DMS 273 (cell line): ENCODE measurements around the gene PCDH15.

Experiments
- DNase-seq: peaks from one replicate; lab custom pipeline; 2025; ENCODE audit not compliant: unreplicated experiment; lab: John Stamatoyannopoulos, UW

PCDH15 gene

DNA sequence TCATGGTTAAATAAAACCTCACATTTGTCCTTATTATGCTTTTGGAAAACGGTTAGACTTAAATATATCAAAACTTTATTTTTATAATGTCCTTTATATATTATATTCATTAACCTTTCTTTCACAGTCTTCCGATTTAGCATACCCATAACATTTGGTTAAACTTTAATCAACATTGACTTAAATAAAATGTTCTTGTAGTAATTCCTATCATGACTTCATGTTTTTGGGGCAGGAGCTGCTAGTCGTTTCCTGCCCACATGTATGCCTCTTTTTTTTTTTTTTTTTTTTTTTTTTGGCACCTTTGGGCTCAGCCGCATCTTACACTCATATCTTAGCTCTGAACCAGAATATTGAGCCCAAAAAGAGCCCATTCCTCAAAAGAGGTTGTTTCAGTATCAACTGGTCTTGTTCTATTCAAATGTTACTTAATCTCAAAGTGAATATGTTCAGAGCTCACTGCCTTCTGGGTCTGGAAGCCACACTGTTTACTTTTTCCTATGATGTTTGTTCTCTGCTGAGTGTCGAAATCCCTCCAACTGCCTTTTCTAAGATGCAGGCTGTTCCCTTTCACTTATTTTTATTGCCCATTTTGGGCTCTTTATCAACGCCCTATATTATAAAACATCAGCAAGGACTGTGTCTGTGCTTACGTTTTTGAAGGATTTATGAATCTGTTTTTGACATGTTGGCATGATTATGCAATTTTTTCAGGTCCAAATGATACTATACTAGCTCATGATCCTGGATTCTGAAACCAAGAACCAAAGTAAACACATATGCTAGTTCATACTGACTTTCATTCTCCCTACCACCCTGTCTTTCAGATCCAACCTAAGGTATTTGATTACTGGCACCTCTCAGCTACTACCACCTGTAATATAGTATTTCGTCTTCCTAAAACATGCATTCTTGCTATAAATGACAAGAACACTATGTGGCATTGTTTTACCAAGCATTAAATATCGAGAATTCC is 914.4 kb downstream of the PCDH15 start:
- no peak for DNase-seq

DNA sequence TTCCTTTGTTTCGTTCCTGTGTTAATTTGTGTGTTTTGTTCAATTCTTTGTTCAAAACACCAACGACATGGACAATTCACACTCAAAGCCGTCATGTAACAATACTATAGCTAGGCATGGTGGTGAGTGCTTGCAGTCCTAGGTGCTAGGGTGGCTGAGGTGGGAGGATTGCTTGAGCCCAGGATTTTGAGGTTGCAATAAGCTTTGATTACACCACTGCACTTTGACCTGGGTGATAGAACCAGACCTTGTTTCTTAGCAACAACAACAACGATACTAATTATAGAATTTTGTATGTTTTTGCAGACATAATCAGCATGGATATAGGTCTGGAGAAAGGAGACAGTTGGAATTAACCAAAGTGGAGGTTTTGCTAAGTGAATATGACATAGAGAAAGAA is 936.2 kb downstream of the PCDH15 start:
- DNase-seq: no peak

- no peak for DNase-seq
Measured at GRCh38 chr10:53852450-53853175, 948.4 kb downstream of the PCDH15 start.

DNA sequence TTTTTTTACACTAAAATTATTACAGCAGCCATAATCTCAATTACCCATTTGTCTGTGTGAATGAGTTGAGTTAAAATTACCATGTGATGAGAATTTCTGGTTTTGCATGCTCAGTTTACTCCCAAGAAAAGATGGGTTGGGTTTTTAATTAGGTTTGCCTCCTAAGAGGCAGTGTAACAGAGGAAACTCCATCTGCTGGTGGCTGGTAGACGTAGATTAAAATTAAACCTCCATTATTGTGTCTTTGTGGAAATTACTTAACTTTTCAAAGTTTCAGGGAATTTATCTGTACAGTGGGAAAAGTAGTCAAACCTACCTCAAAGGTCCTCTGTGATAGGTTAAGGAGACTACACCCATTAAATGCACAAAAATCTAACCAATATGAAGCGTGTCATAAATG is 954.2 kb downstream of the PCDH15 start:
- DNase-seq: no peak

DNA sequence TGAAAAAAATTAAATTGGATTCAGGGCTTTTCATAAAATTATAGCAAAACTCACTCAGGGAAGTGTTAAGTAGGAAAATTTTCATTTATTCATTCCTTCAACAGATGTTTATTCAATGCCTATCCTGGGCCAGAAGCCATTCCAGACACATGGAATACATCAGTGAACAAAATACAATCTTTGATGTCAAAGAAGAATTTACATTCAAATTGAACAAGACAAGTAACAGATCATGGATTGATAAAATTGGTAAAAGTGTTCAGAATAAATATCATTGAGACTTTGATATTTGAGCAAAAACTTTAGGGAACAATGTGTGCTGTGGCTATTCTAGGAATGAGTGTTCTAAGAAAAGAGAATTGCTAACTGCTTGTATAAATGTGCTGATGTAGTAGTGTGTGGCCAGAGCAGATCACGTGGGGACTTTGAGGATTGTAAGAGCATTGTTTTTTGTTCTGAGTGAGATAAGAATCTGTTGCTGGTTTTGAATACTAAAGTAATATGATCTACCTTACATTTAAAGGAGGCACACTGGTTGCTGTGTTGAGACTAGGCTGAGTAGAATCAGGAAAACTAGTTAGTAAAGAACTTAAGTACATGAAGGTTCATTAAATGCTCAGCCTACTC is 957.2 kb downstream of the PCDH15 start:
- DNase-seq: no peak

GRCh38 chr10:53841483-53842145 is 959.4 kb downstream of the PCDH15 start:
- DNase-seq: no peak

DNA sequence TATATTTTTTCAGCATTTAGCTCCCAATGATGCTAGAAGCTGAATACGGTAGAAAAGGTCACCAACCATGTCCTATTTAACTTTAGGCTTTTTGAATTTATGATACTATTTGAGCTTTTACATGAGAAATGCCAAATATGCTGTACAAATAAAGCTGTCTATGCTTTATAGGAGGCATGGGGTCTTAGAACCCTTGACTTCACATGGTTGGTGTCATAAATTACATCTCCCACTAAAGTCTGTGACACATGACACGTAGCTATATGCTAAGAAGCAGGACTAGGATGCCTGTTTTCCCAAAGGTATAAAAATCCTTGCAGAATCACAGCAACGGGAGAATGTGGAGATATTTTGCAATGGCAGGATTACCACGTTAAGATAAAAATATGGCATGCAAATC is 960.4 kb downstream of the PCDH15 start:
- no peak for DNase-seq

- peak; percentile 31 for DNase-seq
Measured at GRCh38 chr10:53839440-53840039, 961.5 kb downstream of the PCDH15 start.

- no peak for DNase-seq
Measured at GRCh38 chr10:53836638-53837037, 964.4 kb downstream of the PCDH15 start.

DNA sequence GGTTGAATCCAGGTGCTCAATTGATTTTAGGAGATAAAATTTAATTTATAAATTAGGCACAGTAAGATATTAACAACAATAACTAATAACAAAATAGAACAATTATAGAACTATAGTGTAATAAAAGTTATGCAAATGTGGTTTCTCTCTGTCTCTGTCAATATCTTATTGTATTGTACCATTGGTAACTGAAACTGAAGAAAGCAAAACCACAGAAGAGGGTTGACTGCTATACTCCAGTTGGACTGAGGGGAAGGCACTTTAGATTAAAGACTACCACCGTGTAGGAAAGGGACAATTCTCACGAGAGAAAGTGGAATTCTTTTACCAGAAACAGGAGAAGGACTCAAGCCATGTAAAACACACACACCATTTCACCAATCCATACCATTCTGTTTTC is 967.1 kb downstream of the PCDH15 start:
- no peak for DNase-seq

DNA sequence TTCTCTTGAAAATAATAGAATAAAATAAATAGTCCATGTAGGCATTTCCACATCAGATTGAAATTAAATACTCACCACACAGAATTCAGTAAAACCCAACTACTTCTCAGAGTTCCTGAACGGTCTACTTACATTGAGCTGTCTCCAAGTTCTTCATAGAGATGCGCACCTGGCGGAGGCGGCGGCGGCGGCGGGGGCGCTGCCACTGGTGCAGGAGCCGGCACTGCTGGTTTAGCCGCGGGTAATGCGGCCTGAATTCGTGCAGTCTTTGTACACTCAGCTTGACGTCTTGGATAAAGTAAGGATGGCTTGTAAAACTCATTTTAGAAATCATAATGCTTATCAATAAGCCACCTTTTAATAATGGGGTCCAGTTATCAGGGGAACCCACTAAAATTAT is 973.8 kb downstream of the PCDH15 start:
- DNase-seq: no peak

GRCh38 chr10:53808677-53809372 is 992.2 kb downstream of the PCDH15 start:
- DNase-seq: no peak

DNA sequence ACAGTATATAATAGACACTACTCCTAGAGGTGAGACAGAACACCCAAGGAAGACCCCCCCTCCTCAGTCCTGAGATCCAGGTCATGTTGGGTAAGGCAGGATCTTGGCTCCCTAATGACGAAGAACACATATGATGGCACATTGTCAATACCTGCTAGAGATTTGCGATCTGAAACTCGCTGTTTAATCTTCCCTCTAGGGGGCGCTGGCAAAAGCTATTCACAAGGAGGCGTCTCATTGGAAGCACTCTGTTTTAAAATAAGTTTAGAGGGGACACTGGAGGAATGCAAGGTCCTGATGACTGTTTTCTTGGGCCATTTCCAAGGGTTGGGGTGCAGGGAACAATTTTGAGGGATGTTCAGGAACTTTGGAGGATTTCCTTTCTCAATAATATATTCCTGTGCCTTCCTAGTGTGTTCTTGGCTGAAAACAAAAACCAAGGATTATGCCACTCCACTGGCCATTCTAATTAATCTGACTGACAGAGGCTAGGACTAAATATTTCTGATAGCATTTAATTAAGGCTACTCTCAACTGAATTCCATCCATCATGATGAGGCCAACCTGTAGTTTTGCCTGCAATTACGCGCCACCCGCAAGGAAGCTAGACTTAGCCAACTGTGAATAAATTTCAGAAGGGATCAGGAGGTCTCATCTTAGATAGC is 1014.7 kb downstream of the PCDH15 start:
- peak; percentile 34 for DNase-seq

GRCh38 chr10:53771701-53772100 is 1029.3 kb downstream of the PCDH15 start:
- no peak for DNase-seq

- no peak for DNase-seq
Measured at GRCh38 chr10:53770903-53771302, 1030.1 kb downstream of the PCDH15 start.

DNA sequence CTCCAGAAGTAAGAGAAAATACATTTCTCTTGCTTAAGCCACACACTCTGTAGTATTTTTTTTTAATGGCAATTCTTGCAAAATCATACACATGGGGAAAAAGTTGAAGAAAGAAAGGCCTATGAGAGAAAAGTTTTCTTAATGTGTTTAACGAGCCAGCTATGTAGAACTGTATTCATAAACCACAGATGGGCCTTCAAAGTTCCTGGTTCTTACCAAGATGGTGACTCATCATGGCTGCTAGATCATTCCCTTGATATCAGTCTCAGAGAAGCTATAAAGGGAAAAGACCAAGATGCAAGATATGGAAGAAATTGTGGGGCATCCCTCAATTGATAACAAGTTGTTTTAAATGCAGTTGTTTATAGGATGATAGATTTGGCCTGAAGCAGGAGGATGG is 1035.7 kb downstream of the PCDH15 start:
- no peak for DNase-seq

DNA sequence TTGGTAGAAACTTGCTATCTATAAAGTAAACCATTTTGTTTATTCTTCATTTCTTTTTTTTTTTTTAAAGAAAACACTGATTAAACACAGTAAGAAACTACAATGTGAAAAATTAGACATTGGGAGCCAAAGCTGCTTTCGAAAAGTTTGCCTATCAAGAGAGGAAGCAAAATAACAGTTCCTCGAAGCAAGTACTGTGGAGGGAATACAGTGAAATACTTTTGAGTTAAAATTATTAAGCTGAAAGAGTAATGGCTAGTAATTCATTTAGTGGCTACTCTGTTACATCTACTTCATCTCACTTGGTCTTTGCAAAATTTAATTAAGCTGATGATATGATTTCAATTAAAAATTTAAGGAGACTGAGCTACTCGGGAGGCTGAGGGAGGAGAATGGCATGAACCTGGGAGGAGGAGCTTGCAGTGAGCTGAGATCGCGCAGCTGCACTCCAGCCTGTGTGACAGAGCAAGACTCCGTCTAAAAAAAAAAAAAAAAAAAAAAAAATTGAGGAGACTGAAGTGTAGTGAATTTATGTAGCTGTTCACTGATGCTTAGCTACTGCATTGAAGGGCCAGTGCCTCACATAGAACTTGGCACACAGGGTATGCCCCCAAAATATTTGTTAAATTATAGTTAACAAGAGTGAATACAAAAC is 1046.3 kb downstream of the PCDH15 start:
- no peak for DNase-seq
